ENCODE results near the gene FICD.
"Not testable (repeated sequence)": the region's sequence is repeated elsewhere in the genome, so short reads cannot be mapped to it uniquely, and the experiment has no call there.

Gene FICD

GRCh38 chr12:108514973-108515814 is at the start of gene FICD:
FICD (plus strand) TSS chr12:108515277; CDS start chr12:108516973, 1,696 bp downstream.
- DNase-seq, result peak; percentile 92

- no peak for DNase-seq
These were observed 49.7 kb upstream of the FICD start for GRCh38 chr12:108465417-108465816.

- DNase-seq, result no peak
These were observed 46.7 kb upstream of the FICD start for GRCh38 chr12:108468196-108468968.

- no peak for DNase-seq
These were observed 41.5 kb upstream of the FICD start for GRCh38 chr12:108473400-108474055.

GRCh38 chr12:108475396-108475795 is 39.7 kb upstream of the FICD start:
- DNase-seq, result no peak

- no peak for DNase-seq
These were observed 37.8 kb upstream of the FICD start for GRCh38 chr12:108477055-108477880.

GRCh38 chr12:108477881-108478259 is 37.2 kb upstream of the FICD start:
- no peak for DNase-seq

GRCh38 chr12:108478611-108479206 is 36.4 kb upstream of the FICD start:
- no peak for DNase-seq

GRCh38 chr12:108479364-108480070 is 35.6 kb upstream of the FICD start:
- DNase-seq, result no peak

- no peak for DNase-seq
These were observed 32.3 kb upstream of the FICD start for GRCh38 chr12:108482717-108483212.

- DNase-seq, result no peak
These were observed 31.6 kb upstream of the FICD start for GRCh38 chr12:108483213-108484059.

- DNase-seq, result no peak
These were observed 30.6 kb upstream of the FICD start for GRCh38 chr12:108484431-108484830.

GRCh38 chr12:108484845-108485244 is 30.2 kb upstream of the FICD start:
- DNase-seq, result no peak

- not testable (repeated sequence) for DNase-seq
These were observed 29.7 kb upstream of the FICD start for GRCh38 chr12:108485371-108485770.

GRCh38 chr12:108487029-108487428 is 28.0 kb upstream of the FICD start:
- DNase-seq, result not testable (repeated sequence)

- no peak for DNase-seq
These were observed 23.8 kb upstream of the FICD start for GRCh38 chr12:108491256-108491655.

GRCh38 chr12:108495054-108495453 is 20.0 kb upstream of the FICD start:
- no peak for DNase-seq

- no peak for DNase-seq
These were observed 19.1 kb upstream of the FICD start for GRCh38 chr12:108495823-108496579.

GRCh38 chr12:108498136-108498535 is 16.9 kb upstream of the FICD start:
- no peak for DNase-seq

GRCh38 chr12:108502922-108503321 is 12.2 kb upstream of the FICD start:
- DNase-seq, result no peak

Data from DMS 273 treated with DMSO at 0.1 percent for 48 hours (cell line).